Measurements from ENCODE around the gene VOPP1.
"Not testable (repeated sequence)": the region's sequence is repeated elsewhere in the genome, so short reads cannot be mapped to it uniquely, and the experiment has no call there.

Gene VOPP1

DNA sequence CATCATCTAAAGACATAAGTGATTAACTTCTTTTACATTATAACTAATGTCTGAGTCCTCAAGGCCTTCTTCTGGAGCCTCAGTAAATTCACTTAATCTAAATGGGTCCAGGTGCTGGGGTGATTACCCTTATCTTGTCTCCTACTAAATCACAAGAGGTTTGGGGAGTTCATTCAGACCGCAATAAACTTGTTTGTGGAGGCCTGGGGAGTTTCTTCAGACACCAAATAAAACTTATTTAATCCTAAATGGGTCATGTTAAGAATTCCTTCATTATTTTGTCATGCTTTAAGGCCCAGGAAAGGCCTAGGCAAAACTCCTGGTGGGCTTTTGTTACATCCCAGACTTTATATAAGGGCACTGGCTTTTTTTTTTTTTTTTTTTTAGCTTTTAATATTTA lies 62.1 kb downstream of the VOPP1 start:
- not testable (repeated sequence) for DNase-seq (ENCODE audit: low read depth in 2 of 2)

DNA sequence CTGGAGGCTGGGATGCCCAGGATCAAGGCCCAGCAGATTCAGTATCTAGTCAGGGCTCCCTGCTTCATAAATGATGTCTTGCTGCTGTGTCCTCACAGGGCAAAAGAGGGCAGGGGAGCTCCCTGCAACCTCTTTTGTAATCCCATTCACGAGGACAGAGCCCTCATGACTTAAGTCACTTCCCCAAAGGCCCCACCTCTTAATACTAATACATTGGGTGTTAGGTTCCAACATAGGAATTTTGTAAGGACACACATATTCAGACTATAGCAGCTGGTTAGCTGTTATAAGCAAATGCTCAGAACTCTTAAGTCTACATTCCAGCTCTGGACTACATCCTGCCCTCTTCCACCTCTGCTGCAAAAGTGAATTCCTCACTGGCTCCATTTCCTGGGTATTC lies 63.0 kb downstream of the VOPP1 start:
- no peak for DNase-seq (ENCODE audit: low read depth in 2 of 2)

- DNase-seq (ENCODE audit: low read depth in 2 of 2) = no peak
Observed at GRCh38 chr7:55508221-55509011, 63.9 kb downstream of the VOPP1 start.

DNA sequence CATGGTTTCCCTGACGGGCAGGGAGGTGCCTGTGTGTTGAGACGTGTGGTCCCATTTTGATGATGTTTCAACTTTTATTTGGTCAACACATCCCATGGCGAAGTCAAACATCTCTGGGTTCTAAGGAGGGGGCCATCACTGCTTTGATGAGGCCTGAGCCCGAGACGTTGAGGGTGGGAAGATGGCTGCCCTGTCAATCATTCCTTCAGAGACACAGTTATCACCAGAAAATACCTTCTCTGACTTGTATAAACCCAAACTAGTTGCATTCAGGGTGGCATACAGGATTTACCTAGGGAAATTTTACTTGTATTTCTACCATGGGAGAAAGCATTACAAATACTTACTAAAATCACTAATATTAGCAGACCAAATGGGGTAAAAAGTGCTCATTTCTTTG lies 64.6 kb downstream of the VOPP1 start:
- DNase-seq (ENCODE audit: low read depth in 2 of 2) = no peak

GRCh38 chr7:55504967-55505658 lies 67.2 kb downstream of the VOPP1 start:
- no peak for DNase-seq (ENCODE audit: low read depth in 2 of 2)

GRCh38 chr7:55504093-55504859 lies 68.0 kb downstream of the VOPP1 start:
- no peak for DNase-seq (ENCODE audit: low read depth in 2 of 2)

- DNase-seq (ENCODE audit: low read depth in 2 of 2) = no peak
Observed at GRCh38 chr7:55502858-55503440, 69.4 kb downstream of the VOPP1 start.

DNA sequence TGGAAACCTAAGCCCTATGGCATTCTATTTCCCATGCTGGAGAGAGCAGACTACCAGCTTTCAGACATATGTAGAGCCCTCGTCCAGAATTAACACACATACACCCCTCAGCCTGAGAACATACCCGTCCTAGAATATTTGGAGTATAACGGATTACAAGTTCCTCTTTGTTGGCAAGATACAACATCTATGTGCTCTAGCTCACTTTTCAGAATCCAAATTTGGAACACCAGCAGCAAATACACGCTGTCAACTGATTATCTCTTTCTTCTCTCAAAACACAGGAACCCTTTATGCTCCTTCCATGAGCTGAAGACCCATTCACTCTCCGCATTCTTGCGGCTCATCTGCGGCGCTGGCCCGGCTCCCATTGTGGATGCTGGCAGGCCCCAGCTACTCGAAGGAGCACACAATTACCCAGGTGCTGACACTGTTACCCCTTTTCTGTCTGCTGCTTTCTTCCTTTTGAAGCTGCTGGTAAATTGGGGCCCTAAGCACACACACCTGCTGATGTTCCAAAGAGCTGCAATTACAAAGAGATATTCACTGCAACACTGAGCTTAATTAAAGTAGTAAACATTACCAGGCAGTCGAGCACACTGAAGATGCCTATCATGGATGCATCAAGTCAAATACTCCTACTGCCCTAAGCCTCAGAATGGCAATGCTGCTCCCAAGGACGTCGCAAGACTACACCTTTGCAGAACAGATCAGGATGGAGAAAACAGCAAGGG lies 70.0 kb downstream of the VOPP1 start:
- DNase-seq (ENCODE audit: low read depth in 2 of 2) = no peak

DNA sequence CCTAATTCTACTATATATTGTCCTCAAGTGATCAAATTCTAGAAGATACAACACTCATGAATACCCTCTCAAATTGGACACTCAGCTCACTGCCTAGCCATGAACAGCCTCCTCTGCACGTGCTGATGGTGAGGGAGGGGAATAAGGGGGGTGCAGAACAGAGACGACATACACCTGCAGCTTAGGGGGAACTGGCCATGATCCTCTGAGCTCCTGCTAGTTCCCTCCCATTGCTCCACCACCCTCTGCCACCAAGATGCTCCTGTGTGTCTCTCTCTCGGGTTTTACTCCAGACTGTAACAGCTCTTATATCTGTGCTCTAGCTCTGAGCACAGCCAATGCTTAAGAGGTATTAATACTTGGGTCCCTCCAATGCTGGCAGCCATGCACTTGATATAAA lies 70.7 kb downstream of the VOPP1 start:
- DNase-seq (ENCODE audit: low read depth in 2 of 2) = no peak

GRCh38 chr7:55500117-55500756 lies 72.1 kb downstream of the VOPP1 start:
- no peak for DNase-seq (ENCODE audit: low read depth in 2 of 2)

DNA sequence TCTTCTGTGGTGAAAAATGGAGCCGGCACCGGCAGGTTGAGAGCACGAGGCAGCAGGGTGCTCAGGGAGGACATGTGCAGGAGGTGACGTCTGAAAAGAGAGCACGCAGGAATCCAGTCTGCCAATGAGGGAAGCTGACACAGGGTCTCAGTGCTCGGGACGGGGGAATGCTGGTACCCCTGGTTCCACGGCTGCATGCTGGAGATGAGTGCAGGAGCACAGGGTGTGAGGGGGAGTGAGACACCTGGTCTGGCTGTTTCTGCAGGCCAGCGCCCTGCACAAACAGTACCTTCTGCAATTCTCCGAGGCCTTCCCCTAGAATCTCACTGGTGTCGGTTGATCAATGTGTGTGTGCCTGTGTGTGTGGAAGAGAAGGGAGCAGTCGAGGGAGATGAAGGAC lies 72.7 kb downstream of the VOPP1 start:
- no peak for DNase-seq (ENCODE audit: low read depth in 2 of 2)

DNA sequence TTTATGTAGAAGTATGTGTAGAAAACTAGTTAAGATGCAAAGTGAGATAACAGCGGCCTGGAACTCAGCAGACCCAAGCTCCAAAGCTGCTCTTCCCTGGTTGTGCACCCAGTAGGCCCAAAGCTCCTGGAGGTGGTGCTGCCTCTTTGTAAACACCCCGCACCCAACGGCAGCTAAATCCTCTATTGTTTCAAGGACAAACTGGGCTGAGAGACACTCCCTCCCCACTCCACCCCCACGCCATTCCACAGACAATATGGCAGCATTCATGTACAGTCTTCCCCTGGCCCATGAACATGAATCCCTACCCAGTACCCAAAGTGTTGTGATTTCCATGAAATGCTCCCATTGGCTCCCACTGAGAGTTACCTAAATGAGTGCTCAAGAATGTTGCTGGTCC lies 73.5 kb downstream of the VOPP1 start:
- no peak for DNase-seq (ENCODE audit: low read depth in 2 of 2)

- DNase-seq (ENCODE audit: low read depth in 2 of 2) = no peak
Observed at GRCh38 chr7:55498142-55498541, 74.2 kb downstream of the VOPP1 start.

- no peak for DNase-seq (ENCODE audit: low read depth in 2 of 2)
Observed at GRCh38 chr7:55497521-55497920, 74.8 kb downstream of the VOPP1 start.

DNA sequence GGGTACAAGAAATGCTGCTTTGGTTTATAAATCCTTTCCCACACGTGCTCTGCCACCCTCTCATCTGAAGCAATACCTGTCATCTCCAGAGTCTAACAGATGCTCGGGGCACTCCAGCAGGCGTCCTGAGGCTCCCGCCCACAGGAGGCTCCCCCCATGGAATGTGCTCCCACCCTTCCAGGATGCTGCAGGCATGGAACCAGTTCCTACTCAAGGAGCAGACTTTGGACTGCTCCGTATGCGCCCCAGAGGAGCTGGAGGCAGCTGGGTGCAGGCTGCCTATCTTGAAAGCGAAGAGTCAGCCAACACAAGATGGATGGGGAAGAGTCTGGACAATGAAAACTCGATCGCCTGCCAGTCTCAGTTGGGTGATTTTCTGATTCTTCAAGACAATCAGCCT lies 75.4 kb downstream of the VOPP1 start:
- no peak for DNase-seq (ENCODE audit: low read depth in 2 of 2)

DNA sequence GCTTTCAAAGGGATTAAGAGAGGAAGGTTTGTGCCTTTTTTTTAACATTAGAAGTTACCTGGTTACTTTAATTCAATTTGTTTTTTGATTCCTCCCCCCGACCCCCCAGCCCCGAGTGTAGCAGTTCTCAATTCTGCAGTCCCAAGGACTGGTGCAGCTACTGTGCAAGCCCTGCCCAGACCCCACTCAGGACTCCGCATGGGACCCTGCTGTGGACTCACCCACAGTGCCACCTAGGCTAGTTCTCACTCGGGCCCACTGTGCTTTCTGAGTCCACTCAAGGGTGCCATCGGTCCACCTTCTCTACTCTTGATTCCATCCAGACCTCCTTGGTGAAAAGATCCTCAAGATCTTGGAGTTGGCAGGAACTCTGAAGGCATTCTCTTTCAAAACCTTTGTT lies 77.4 kb downstream of the VOPP1 start:
- no peak for DNase-seq (ENCODE audit: low read depth in 2 of 2)

DNA sequence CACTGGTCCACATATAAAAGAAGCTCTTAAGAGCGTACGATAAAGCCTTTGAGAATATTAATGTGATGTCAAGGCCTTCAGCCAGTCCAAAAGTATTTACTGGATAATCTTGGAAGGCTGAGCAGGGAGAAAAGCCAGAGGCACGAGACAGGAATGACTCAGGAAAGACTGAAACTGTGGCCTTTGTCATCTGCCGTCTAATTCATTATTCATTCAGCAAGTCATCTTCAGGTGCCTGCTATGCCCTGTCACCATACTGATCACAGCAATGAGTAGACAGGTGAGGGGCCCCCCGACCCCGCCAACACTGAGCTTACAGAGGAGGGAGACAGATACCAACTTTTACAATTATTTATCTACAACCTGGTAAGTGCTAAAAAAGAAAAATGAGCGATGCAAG lies 78.9 kb downstream of the VOPP1 start:
- no peak for DNase-seq (ENCODE audit: low read depth in 2 of 2)

DNA sequence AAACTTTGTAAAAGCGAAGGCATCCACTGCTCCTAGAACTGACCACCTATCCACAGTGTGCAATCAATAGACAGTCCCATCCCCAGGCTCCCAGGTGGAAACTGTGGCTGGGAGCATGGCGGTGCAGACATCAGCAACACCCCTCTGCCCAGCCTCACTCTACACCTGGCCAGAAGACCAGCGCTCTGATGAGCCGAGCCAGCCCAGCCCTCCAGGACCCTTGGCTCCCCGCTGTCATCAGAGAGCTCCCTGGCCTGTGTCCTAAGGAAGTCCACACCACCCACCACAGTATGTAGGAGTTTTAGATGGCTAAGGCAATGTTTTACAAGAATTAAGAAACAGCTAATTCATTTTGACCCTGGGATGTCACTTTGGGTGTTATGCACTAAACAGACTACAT lies 81.0 kb downstream of the VOPP1 start:
- no peak for DNase-seq (ENCODE audit: low read depth in 2 of 2)

GRCh38 chr7:55490099-55490498 lies 82.2 kb downstream of the VOPP1 start:
- no peak for DNase-seq (ENCODE audit: low read depth in 2 of 2)

- no peak for DNase-seq (ENCODE audit: low read depth in 2 of 2)
Observed at GRCh38 chr7:55489552-55489951, 82.8 kb downstream of the VOPP1 start.

DNA sequence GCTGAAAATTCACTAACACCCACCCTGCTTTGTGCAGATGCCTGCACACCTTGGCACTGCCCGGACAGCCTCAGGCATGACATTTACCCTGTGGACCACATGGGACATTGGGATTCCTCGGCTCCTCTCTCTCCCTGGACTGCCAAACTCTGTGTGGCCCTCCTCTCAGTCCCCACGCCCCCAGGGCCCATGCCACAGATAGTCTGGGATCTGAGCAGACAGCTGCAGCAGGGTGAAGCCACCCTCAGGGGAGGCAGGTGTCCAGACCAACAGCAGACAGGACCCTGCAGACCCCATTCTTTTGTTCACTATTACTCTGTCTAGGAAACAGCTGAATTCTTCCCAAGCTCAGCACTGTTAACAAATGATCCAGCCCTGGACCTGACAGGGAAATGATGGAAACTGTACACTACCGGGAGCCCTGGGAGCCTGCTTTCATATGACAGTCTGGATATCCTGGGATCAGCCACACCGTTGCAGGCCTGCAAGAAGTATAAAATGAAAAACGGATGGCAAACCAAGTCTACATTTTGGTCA lies 83.4 kb downstream of the VOPP1 start:
- no peak for DNase-seq (ENCODE audit: low read depth in 2 of 2)
